HL-60 (cell line): ENCODE measurements around the gene NYNRIN.

Experiments used
- CTCF ChIP-seq: IDR thresholded peaks from one replicate; pipeline ENCODE4 v1.5.1; 2011; ENCODE audit warnings: low read length, control low read depth, inconsistent platforms; ENCODE audit not compliant: insufficient read depth
- SPI1 ChIP-seq: IDR thresholded peaks from 2 replicates; pipeline ENCODE4 v1.6.1; 2012; ENCODE audit warnings: low read depth, mild to moderate bottlenecking, borderline replicate concordance

DNA sequence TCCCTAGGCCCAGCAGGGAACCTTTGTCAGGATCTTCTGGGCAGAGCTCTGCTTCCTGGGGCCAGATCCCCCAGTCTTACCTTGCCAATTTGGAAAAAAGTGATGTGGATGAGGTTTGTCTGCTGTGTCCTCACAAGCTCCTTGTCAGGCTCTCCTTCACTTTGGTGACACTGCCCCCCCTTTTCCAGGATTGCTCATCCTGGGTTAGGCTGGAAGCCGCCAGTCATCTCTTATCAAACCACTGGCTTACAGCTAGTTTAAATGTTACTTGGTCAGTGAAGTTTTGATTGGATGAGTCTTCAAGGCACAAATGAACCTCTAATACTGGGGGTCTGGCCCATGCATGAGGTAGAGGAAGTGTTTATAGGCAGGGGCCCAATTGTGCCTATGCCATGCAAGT, 15.3 kb downstream of the NYNRIN start:
- TF ChIP-seq CTCF (no peak), SPI1 (no peak)
